Upper lobe of left lung (tissue), 4 donors: ENCODE results near the gene STK10.

Source experiments
- CTCF ChIP-seq, 6 experiments: fragments of 450-650 bp in 4 of 6; fragments of 200-600 bp in 2 of 6; sonication (generic) in 2 of 6; IDR thresholded peaks; one replicate each; pipeline ENCODE4 v1.5.1; 2016 to 2019; ENCODE audit warnings: antibody characterized with exemption in 6 of 6
- EP300 ChIP-seq, 4 donors: sonication (generic); formaldehyde crosslinking; IDR thresholded peaks; one replicate each; pipeline ENCODE4 v1.5.1; 2017; ENCODE audit warnings: antibody characterized with exemption in 4 of 4, control low read depth in 2 of 4
- POLR2AphosphoS5 ChIP-seq, 2 donors: sonication (generic); formaldehyde crosslinking; IDR thresholded peaks; one replicate each; pipeline ENCODE4 v1.5.1; 2017; ENCODE audit warnings: antibody characterized with exemption in 2 of 2

DNA sequence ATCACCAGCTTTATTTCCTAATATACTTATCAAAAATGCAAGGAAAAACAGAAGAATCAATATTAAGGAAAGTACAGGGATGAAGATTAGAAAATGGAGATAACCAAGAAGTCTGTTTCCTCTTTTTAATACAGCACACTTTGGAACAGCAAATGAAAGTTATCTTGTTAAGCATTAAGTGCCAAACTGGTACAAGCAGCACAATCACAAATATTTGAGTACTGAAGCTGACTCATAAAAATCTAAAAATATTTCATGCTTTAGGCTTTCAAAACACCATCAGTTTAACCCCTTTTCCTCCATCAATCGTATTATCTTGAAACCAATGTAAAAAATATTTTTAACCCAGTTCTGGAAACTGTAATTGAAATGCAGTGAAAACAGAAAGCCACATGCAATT lies 184.3 kb downstream of the STK10 start:
- TF ChIP-seq EP300 (IDR thresholded peaks at IDR 0.05): no peak
- no peak for TF ChIP-seq CTCF (IDR thresholded peaks at IDR 0.05)
- no peak for TF ChIP-seq POLR2AphosphoS5 (IDR thresholded peaks at IDR 0.05)
